Uterus (tissue), 2 donors: Measurements from ENCODE around the gene SDC1.

ENCODE experiments used
- CTCF ChIP-seq, 4 experiments: fragments of 200-600 bp in 2 of 4; fragments of 450-650 bp in 2 of 4; sonication (generic) in 2 of 4; IDR thresholded peaks; one replicate each; pipeline ENCODE4 v1.5.1; 2016 to 2019; ENCODE audit warnings: antibody characterized with exemption in 4 of 4, mild to moderate bottlenecking in 2 of 4, moderate library complexity in 1 of 4
- POLR2A ChIP-seq, 2 donors: fragments of 450-650 bp; IDR thresholded peaks; one replicate each; pipeline ENCODE4 v1.6.1; 2016; ENCODE audit warnings: antibody characterized with exemption in 2 of 2, mild to moderate bottlenecking in 1 of 2, moderate library complexity in 1 of 2

DNA sequence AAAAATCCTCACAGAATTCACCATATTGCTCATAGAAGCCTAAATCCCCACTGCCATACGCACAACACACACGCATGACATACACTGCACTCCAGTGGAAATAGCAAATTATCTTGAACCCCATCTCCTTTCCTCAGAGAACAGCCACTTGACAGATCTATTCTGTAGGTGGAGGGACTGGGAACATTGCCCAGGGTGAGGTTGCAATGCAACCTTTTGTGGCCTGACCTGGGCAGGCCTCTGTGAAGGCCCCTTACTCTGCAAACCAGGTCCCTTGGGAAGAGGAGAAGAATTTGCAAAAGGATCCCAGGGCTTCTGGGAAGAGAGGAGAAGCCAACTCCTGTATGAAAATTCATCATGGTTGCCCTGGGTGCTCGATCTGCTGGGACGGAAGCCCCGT, 51.9 kb downstream of the SDC1 start:
- TF ChIP-seq CTCF (IDR thresholded peaks at IDR 0.05) (no peak), POLR2A (IDR thresholded peaks at IDR 0.05) (no peak)
